Activated naive CD4-positive, alpha-beta T cell treated with anti-CD3 and anti-CD28 coated beads, Interleukin-2, amount 50 U/mL, for 16 hours (primary cell): ENCODE results near the gene ACSM5.
"Not testable (repeated sequence)": the region's sequence is repeated elsewhere in the genome, so short reads cannot be mapped to it uniquely, and the experiment has no call there.

Experiments used
- DNase-seq: peaks from one replicate; pipeline ENCODE4 v3.0.0-alpha.2; 2020

Gene ACSM5

DNA sequence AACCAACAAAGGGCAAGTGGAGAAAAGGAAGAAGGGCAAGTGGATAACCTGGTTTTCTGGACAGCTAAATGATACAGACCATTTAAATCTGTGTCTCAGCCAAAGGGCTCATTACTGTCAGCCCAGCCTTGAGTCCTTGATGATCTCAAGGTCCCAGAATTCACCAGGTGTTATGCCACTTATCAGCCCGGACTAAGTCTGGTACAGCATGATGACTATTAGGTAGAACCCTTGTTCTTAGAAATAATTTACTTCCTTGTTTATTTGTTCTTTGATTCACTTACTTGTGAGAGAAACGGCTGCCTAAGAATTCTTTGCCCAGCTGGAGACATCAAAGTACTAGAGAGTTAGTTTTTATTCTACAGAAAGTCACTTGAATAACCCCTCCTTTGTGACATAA, 8.3 kb upstream of the ACSM5 start:
- DNase-seq: no peak

- no peak for DNase-seq
Observed at GRCh38 chr16:20401475-20402016, 7.8 kb upstream of the ACSM5 start.

DNA sequence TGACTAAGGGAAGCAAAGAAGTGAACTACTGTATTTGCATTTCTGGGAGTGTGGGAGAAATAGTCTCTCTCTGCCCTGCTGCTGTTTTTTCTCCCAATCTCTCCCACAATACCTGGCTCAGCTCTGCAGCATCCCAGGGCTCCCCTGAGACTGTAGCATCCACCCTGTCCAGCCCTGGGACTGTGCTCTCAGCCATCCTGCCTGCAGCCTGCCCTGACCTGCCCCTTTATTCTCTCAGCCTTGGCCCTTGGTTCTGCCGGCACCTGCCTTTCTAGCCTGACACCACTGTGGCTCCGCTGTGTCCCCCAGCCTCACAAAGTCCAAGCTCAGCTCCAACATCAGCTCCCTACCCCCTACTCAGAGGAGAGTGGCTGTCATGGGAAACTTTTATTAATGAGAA, 6.7 kb upstream of the ACSM5 start:
- DNase-seq: no peak

- no peak for DNase-seq
Observed at GRCh38 chr16:20404637-20405036, 4.7 kb upstream of the ACSM5 start, which contains the start of gene PDILT. TSS of gene PDILT (minus strand) at chr16:20404737. CDS start at chr16:20399300, 5,437 bp downstream.

GRCh38 chr16:20410121-20410723, 888 bp downstream of the ACSM5 start:
- no peak for DNase-seq

GRCh38 chr16:20411055-20411454, 1.7 kb downstream of the ACSM5 start:
- DNase-seq: no peak

DNA sequence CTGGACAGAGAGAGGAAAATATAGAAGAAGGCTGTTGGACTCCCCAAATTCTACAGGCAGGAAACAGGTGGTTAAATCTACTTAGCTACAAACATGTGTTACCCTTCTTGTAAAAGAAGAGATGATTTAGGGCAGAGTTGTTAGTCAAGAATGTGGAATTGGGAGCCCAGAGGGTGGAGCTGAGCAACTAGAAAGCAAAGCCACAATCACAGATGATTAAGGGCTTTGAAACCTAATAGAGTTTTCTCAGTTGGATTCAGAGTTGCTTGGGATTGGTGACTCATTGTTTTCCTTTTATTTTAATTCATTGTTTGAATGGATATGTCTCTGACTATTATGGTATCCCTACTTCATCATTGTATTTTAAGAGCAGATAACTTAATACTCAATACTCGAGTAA, 6.2 kb downstream of the ACSM5 start:
- no peak for DNase-seq

DNA sequence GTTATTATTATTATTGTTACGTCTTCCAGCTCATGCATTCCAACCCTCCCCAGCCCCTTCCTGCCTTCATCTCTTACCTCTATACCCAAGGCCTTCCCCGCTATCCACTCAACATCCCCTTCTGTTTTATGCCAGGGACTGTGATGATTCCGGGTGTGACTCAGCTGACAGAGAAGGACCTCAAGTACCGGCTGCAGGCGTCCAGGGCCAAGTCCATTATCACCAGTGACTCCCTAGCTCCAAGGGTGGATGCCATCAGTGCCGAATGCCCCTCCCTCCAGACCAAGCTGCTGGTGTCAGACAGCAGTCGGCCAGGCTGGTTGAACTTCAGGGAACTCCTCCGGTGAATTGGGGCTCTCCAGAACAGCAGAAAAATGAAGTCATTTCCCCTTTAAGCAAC, 9.8 kb downstream of the ACSM5 start:
- not testable (repeated sequence) for DNase-seq

- not testable (repeated sequence) for DNase-seq
Observed at GRCh38 chr16:20421748-20422147, 12.4 kb downstream of the ACSM5 start.

DNA sequence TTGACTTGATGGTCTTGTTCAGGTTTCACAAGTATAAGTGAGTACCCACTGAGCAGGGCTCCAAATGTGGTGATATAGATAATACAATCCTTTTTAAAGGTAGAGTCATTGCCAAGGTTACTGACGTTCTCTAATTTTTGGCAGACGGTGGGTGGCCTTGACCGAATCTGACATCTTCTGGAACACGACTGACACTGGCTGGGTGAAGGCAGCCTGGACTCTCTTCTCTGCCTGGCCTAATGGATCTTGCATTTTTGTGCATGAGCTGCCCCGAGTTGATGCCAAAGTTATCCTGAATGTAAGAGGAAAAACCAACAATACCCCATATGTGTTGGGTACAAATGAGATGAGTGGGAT, 14.4 kb downstream of the ACSM5 start:
- not testable (repeated sequence) for DNase-seq

- no peak for DNase-seq
Observed at GRCh38 chr16:20424129-20424866, 15.0 kb downstream of the ACSM5 start.

DNA sequence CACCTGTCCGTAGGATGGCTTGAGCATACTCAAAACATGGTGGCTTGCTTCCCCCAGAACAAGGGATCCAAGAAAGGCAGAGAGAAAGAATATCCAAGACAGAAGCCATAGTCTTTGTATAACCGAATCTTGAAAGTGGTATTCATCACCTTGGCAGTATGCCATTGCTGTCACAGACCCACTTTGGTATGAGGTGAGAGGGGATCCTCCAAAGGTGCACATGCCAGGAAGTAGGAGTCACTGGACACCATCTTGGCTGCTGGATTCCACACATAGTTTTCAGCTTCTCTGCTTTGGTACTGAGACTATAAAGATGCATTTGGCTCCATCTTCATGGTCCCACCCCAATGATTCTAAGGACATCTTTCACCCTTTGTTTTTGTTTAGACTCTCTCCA, 18.1 kb downstream of the ACSM5 start:
- DNase-seq: not testable (repeated sequence)

DNA sequence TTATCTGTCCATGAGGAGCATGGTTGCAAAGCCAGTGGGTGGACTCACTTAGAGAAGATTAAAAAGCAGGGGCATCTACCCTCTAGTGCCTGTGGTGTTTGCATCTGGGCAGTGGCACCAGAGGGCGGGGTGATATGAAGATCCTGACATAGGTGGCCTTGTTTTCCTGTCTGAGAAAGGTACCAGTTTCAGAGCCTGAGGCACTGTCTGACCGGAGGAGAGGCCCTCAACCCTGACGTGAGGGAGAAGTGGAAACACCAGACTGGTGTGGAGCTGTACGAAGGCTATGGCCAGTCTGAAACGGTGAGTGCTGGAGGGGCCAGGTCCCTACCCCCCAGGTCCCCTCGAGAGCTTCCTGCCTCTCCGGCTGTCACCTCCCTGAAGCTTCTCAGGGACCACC, 20.2 kb downstream of the ACSM5 start:
- DNase-seq: not testable (repeated sequence)

- DNase-seq: not testable (repeated sequence)
Observed at GRCh38 chr16:20430480-20430879, 21.1 kb downstream of the ACSM5 start.

- DNase-seq: no peak
Observed at GRCh38 chr16:20430948-20431347, 21.6 kb downstream of the ACSM5 start.

- not testable (repeated sequence) for DNase-seq
Observed at GRCh38 chr16:20438950-20439349, 29.6 kb downstream of the ACSM5 start.

- not testable (repeated sequence) for DNase-seq
Observed at GRCh38 chr16:20439820-20440231, 30.5 kb downstream of the ACSM5 start.

DNA sequence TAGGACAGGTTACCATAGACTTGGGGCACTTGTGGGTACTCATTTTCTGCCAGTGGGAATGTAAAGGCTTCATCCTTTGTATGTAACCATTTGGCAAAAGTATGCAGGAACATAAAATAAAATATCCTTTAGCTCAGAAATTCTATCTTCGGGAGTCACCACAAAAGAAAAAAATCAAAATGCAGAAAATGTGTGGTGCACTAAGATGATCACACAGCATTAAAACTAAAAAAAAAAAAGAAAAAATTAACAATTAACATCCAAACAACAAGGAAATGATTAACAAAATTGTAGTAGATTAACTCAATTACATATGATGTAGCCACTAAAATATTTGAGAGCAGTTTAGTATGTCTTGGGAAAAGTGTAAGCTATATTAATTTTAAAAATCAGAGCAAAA, 31.4 kb downstream of the ACSM5 start:
- not testable (repeated sequence) for DNase-seq

DNA sequence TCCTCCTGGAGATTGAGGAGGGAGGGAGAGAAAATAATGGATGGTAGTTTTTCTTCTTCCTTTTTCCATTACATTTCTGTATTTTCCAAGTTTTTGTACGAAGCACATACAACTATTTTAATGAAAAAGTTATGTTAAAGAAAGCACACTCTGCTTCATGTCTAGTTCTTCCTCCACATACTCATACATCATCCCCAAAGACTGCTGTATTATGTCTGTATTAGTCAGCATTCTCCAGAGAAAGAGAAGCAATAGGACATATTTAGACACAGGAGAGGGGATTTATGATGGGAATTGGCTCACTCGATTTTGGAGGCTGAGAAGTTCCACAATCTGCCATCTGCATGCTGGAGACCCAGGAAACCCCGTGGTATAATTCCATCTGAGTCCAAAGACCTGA, 31.9 kb downstream of the ACSM5 start:
- no peak for DNase-seq

DNA sequence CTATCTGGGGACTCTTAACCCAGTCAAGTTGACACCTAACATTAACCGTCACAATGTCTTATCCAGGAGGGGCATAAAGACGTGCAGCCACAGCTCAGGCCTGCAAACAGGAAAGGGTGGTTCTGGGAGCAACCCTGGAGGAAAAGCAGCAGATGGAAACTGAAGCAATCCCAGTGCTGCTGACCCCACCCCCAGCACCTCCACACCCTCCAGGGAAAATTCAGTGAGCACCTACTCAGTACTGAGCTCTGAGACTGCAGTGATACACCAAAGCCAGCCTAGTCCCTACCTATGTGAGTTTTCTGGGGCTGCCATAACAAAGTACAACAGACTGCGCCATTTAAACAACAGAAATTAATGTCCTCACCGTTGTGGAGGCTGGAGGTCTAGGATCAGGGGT, 32.5 kb downstream of the ACSM5 start:
- DNase-seq: not testable (repeated sequence)

DNA sequence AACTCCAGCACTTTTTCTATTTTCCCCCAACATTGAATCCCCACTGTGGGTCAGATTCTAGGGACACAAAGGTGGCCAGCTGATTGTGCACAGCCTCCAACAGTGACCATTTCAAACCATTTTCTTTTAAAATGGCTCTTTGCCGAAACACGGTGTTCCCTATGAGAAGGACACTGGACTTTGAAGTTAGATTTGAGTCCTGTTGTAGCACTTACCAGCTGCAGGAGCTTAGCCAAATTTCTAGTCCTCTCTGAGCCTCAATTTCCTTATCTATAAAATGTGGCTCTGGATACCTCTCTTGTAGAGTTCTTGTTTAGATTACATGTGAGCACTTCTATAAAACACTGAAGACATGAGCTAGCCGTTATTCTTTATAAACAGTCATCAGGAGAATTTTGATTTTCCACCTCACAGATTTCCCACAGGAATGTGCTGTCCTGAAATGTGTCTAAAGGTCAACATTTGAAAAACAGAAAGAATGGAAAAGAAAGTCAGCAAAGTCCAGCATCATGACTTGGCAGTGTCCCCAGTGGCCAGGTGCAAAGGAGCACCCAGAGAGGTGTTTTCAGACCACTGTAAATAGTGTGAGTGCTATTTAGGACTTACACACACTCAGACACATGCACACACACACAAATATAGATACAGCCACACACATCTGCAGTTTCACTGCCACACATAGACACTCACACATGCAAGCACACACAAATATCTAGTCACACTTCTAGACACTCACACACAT, 37.5 kb downstream of the ACSM5 start:
- DNase-seq: not testable (repeated sequence)

- not testable (repeated sequence) for DNase-seq
Observed at GRCh38 chr16:20451364-20451763, 42.0 kb downstream of the ACSM5 start, which contains the start of gene ACSM2A. TSS of gene ACSM2A (plus strand) at chr16:20451521. CDS start at chr16:20460115, 8,594 bp downstream.

GRCh38 chr16:20453633-20454032, 44.3 kb downstream of the ACSM5 start:
- not testable (repeated sequence) for DNase-seq
